Keratinocyte (primary cell): ENCODE data around the gene HLA-C. TPM values are rescaled to one million over a fixed set of nuclear protein-coding genes. Genes with fewer than 3 reads are reported as not detected.

Experiments used
- DNase-seq: peaks from one replicate; pipeline ENCODE4 v3.0.0-alpha.2; 2011; ENCODE audit warnings: low read depth, missing footprints, low spot score
- FAIRE-seq: peaks from 2 replicates; lab custom pipeline; 2011; peaks lifted over from hg19 to GRCh38; lab: Jason Lieb, UNC
- H2AFZ ChIP-seq: 2 replicates; pipeline ENCODE4 v1.6.0; 2012; ENCODE audit warnings: low read length, control low read depth, inconsistent platforms; ENCODE audit not compliant: control insufficient read depth
- H3K27ac ChIP-seq: 2 replicates; pipeline ENCODE4 v1.5.1; 2011; ENCODE audit warnings: low read length; ENCODE audit not compliant: control insufficient read depth, insufficient read depth
- H3K27me3 ChIP-seq: 3 replicates; pipeline ENCODE4 v1.6.0; 2011; ENCODE audit warnings: low read length; ENCODE audit not compliant: control insufficient read depth, insufficient read depth; ENCODE audit errors: extremely low read depth
- H3K36me3 ChIP-seq, 2 experiments: 2 replicates in 1 of 2; 3 replicates in 1 of 2; pipeline ENCODE4 v1.5.1; 2011; ENCODE audit warnings: low read length in 2 of 2, mild to moderate bottlenecking in 1 of 2; ENCODE audit not compliant: control insufficient read depth in 2 of 2, insufficient read depth in 2 of 2; ENCODE audit errors: extremely low read depth in 1 of 2
- H3K4me1 ChIP-seq: 3 replicates; pipeline ENCODE4 v1.5.1; 2011; ENCODE audit warnings: low read length; ENCODE audit not compliant: control insufficient read depth, insufficient read depth; ENCODE audit errors: extremely low read depth
- H3K4me2 ChIP-seq: 3 replicates; pipeline ENCODE4 v1.6.0; 2011; ENCODE audit warnings: low read depth, low read length; ENCODE audit not compliant: control insufficient read depth, insufficient read depth; ENCODE audit errors: extremely low read depth
- H3K4me3 ChIP-seq, 3 experiments: fragments of 200-600 bp in 1 of 3; sonication (generic) in 1 of 3; 2 replicates in 2 of 3; 3 replicates in 1 of 3; pipeline ENCODE4 v1.5.1; 2011 to 2016; ENCODE audit warnings: low read length in 3 of 3, mild to moderate bottlenecking in 3 of 3, control low read depth in 2 of 3, inconsistent platforms in 1 of 3, low read depth in 1 of 3, mixed read lengths in 1 of 3, mixed run types in 1 of 3, moderate library complexity in 1 of 3; ENCODE audit not compliant: control insufficient read depth in 2 of 3, insufficient read depth in 2 of 3; ENCODE audit errors: extremely low read depth in 1 of 3
- H3K79me2 ChIP-seq: 2 replicates; pipeline ENCODE4 v1.6.0; 2012; ENCODE audit warnings: low read length; ENCODE audit not compliant: control insufficient read depth, insufficient read depth
- H3K9ac ChIP-seq: 3 replicates; pipeline ENCODE4 v1.6.0; 2011; ENCODE audit warnings: low read length; ENCODE audit not compliant: control insufficient read depth, insufficient read depth; ENCODE audit errors: extremely low read depth
- H3K9me1 ChIP-seq: 3 replicates; pipeline ENCODE4 v1.6.0; 2011; ENCODE audit warnings: low read length; ENCODE audit not compliant: control insufficient read depth, insufficient read depth; ENCODE audit errors: extremely low read depth
- H3K9me3 ChIP-seq: 2 replicates; pipeline ENCODE4 v1.5.1; 2012; ENCODE audit warnings: low read depth, low read length; ENCODE audit not compliant: control insufficient read depth
- H4K20me1 ChIP-seq: 3 replicates; pipeline ENCODE4 v1.6.0; 2011; ENCODE audit warnings: low read length; ENCODE audit not compliant: control insufficient read depth, insufficient read depth; ENCODE audit errors: extremely low read depth
- EZH2 ChIP-seq: IDR thresholded peaks from one replicate; pipeline ENCODE4 v1.6.1; 2012; ENCODE audit warnings: inconsistent platforms, mild to moderate bottlenecking, low read length, moderate library complexity
- dilution Hi-C: fragments of 300-500 bp; cut with MboI; formaldehyde crosslinking; loops from one replicate; pipeline ENCODE4 v1.7.0; 2020; ENCODE audit warnings: low sequenced_read_pairs; ENCODE audit not compliant: extremely low pct_ligation_motif_present
- polyA plus RNA-seq, 5 experiments: library from polyadenylated mRNA; depleted of rRNA in 3 of 5; stranded (reverse) in 3 of 5; stranded (forward) in 1 of 5; unstranded in 1 of 5; fragments of >200 nt; gene quantifications; 1 replicate in 1 of 5; 2 replicates in 3 of 5; 3 replicates in 1 of 5; pipeline versions ENCODE4 v1.2.1 to v1.2.3, GENCODE V29; 2011 to 2012; ENCODE audit warnings: missing spikeins in 2 of 5, low read depth in 1 of 5, low replicate concordance in 1 of 5
- TF ChIP-seq, protein P1 (sequence below), 3 experiments: IDR thresholded peaks in 1 of 3; conservative IDR thresholded peaks in 1 of 3; optimal IDR thresholded peaks in 1 of 3; 2 replicates in 2 of 3; 3 replicates in 1 of 3; pipeline versions ENCODE3 to v1.5.1; 2011; ENCODE audit warnings: low read length in 3 of 3, mild to moderate bottlenecking in 3 of 3, moderate library complexity in 2 of 3, control low read depth in 1 of 3, inconsistent platforms in 1 of 3; ENCODE audit not compliant: insufficient read depth in 2 of 3; ENCODE audit errors: extremely low read depth in 1 of 3

The HLA-C gene
- polyA plus RNA-seq, 1 donor (not counting 4 experiments of a cell fraction or from before 2014, with no cell fraction given): 330 TPM

DNA sequence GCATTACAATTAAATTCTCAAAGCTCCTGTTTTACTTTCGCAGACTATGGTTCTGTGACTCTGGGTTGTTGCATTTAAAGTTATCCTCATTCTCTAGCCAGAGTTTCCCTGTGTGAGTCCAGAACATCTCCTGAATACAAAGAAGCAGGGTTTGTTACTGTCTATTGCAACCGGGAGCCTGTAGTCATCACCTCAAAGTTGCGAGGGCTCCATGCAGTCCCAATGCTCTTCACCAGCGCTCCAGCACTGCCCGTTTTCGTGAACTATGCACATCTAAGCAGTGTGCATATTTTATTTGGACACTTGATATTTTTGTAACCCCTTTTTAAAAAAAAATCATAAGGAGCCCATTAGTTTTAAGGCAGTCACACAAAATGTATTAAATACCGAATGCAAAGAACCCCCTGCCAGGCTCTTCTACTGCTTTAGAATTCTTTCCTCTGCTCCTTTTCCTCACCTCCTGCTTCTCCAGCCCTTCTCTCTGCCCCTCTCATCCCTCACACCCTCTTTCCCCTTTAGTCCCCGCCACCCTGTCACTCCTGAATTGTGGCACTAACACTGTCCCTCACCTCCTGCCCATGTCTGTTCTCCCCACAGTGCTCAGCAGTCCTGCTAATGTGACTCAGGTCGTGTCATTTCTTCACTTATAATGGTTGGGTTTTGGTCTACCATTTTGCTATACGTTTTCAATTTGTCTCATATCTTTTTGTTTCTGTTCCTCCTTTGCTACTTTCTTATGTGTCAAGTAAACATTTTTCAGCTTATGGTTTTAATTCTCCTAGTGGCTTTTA is 1.1 kb upstream of the HLA-C start:
- dilution Hi-C loops: no loop called here
- no peak for DNase-seq
- Histone ChIP-seq H3K36me3 (peaks cover 12 to 14% of the 10 kb centered on the region in 2 experiments), H3K9me1 (peaks cover 2% of the 10 kb centered on the region), H3K4me3 (peak overlapping the region in 1 of 3 experiments; percentile 73), H4K20me1 (no peaks in the 10 kb centered on the region), H2AFZ (peak overlapping the region; percentile 92), H3K27me3 (peaks cover 7% of the 10 kb centered on the region), H3K4me2 (peak overlapping the region; percentile 92), H3K9ac (no peak overlapping the region), H3K79me2 (peaks cover 6% of the 10 kb centered on the region), H3K27ac (no peak overlapping the region), H3K9me3 (no peaks in the 10 kb centered on the region), H3K4me1 (peaks cover 9% of the 10 kb centered on the region)
- no peak for TF ChIP-seq EZH2
- TF ChIP-seq, protein P1, sequence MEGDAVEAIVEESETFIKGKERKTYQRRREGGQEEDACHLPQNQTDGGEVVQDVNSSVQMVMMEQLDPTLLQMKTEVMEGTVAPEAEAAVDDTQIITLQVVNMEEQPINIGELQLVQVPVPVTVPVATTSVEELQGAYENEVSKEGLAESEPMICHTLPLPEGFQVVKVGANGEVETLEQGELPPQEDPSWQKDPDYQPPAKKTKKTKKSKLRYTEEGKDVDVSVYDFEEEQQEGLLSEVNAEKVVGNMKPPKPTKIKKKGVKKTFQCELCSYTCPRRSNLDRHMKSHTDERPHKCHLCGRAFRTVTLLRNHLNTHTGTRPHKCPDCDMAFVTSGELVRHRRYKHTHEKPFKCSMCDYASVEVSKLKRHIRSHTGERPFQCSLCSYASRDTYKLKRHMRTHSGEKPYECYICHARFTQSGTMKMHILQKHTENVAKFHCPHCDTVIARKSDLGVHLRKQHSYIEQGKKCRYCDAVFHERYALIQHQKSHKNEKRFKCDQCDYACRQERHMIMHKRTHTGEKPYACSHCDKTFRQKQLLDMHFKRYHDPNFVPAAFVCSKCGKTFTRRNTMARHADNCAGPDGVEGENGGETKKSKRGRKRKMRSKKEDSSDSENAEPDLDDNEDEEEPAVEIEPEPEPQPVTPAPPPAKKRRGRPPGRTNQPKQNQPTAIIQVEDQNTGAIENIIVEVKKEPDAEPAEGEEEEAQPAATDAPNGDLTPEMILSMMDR (optimal IDR thresholded peaks at IDR 0.05 in 1 of 3, IDR thresholded peaks at IDR 0.05 in 1 of 3, conservative IDR thresholded peaks at IDR 0.05 in 1 of 3; ENCODE audit: extremely low read depth in 1 of 3, insufficient read depth in 2 of 3, low read length in 3 of 3): no peak
- peak; percentile 55 for FAIRE-seq

DNA sequence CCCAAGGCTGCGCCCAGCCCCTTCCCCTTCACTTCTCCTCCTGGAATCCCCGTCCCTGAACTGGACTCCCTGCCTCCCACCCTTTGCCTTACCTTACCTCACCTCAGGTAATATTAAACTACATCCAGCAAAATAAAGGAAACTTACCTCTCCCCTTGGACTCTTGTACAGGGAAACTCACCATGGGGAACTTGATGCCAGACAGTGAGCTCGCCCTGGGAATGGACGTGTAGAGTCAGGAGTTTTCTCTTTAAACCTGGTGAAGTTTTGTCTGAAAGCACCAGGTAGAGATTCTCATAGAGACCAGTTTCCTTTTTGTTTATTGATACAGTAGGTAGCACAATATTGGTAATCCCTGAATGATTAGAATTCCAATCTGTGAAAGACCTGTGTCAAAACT is 544 bp upstream of the HLA-C start:
- H3K36me3 ChIP-seq: peaks cover 12 to 14% of the 10 kb centered on the region in 2 experiments

More for the DNA sequence above, 544 bp upstream of the HLA-C start:
- H2AFZ ChIP-seq: peak overlapping the region; percentile 92
- H3K27me3 ChIP-seq: peaks cover 7% of the 10 kb centered on the region
- DNase-seq: no peak
- peaks cover 9% of the 10 kb centered on the region for H3K4me1 ChIP-seq
- dilution Hi-C loops: no loop called here
- peak overlapping the region; percentile 73 to 86 (median 79) for H3K4me3 ChIP-seq
- peak overlapping the region; percentile 91 for H3K9ac ChIP-seq
- H3K9me3 ChIP-seq: no peaks in the 10 kb centered on the region
- H4K20me1 ChIP-seq: no peaks in the 10 kb centered on the region
- peak overlapping the region; percentile 78 for H3K27ac ChIP-seq
- peak; percentile 20 for FAIRE-seq
- peak overlapping the region; percentile 92 for H3K4me2 ChIP-seq
- H3K79me2 ChIP-seq: peaks cover 6% of the 10 kb centered on the region
- no peak for TF ChIP-seq EZH2
- TF ChIP-seq, protein P1 (optimal IDR thresholded peaks at IDR 0.05 in 1 of 3, IDR thresholded peaks at IDR 0.05 in 1 of 3, conservative IDR thresholded peaks at IDR 0.05 in 1 of 3; ENCODE audit: extremely low read depth in 1 of 3, insufficient read depth in 2 of 3, low read length in 3 of 3): no peak
- peaks cover 2% of the 10 kb centered on the region for H3K9me1 ChIP-seq
